ENCODE results near the gene PRRT1. TPM values are rescaled to one million over a fixed set of nuclear protein-coding genes. Genes with fewer than 3 reads are reported as not detected.
A peak's percentile ranks its signal among the peaks of the same experiment; 100 is the strongest.

The PRRT1 gene
- total RNA-seq, 4 donors from 2014 or later: 2.7 to 4.4 (median 4.0) TPM

DNA sequence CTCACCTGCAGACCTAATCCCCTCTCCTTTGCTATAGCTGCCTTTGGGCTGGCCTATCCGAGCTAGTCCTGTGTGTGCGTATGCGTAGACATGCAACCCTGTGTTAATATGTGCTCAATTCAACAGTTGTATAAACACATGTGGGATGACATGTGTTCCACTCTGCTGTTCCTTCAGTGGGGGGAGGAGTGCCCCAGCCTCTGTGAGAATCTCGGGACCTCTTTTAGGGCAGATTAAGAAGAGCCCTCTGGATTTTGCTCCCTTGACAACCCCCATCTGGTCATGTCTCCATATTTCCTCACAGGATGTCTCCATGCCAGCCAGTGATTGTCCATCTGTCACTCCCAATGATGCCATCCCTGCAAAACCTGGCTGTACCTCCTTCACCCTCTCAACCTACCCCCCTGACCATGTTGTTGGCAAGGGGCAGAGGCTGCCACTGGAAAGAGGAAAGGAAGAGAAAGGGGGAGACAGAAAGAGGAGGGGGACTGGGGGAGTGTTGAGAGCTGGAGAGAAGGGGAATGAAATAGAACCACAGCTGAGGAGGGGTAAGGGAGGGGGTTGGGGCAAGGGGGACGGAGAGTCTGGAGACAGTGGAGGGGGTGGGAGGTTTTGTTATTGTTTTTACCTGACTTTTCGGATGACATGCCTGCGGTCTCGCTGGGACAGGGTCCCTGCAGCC is 417 bp downstream of the PRRT1 start:
- peak overlapping the region; percentile 90 to 94 (median 93) for H3K27ac ChIP-seq (replicated peaks in 1 of 4)
- 21% methylated on average over 8 of the region's 8 CpGs for WGBS
- no peaks in the 10 kb centered on the region for H3K9me3 ChIP-seq
- peaks cover 0 to 25% (median 15%) of the 10 kb centered on the region in 4 donors for H3K36me3 ChIP-seq
- H3K4me3 ChIP-seq: peak overlapping the region; percentile 76 to 84 (median 80)
- TF ChIP-seq, protein P1, sequence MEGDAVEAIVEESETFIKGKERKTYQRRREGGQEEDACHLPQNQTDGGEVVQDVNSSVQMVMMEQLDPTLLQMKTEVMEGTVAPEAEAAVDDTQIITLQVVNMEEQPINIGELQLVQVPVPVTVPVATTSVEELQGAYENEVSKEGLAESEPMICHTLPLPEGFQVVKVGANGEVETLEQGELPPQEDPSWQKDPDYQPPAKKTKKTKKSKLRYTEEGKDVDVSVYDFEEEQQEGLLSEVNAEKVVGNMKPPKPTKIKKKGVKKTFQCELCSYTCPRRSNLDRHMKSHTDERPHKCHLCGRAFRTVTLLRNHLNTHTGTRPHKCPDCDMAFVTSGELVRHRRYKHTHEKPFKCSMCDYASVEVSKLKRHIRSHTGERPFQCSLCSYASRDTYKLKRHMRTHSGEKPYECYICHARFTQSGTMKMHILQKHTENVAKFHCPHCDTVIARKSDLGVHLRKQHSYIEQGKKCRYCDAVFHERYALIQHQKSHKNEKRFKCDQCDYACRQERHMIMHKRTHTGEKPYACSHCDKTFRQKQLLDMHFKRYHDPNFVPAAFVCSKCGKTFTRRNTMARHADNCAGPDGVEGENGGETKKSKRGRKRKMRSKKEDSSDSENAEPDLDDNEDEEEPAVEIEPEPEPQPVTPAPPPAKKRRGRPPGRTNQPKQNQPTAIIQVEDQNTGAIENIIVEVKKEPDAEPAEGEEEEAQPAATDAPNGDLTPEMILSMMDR (IDR thresholded peaks at IDR 0.05): no peak
- TF ChIP-seq EP300 (IDR thresholded peaks at IDR 0.05) (no peak), POLR2AphosphoS5 (IDR thresholded peaks at IDR 0.05) (peak in 1 of 2 donors; percentile 8)
- no peaks in the 10 kb centered on the region for H3K27me3 ChIP-seq
- no peak for DNase-seq (ENCODE audit: extremely low spot score)
- H3K4me1 ChIP-seq: peaks cover 37 to 63% (median 59%) of the 10 kb centered on the region in 4 donors
- intact Hi-C loops (cut with DNase I): no loop called here

DNA sequence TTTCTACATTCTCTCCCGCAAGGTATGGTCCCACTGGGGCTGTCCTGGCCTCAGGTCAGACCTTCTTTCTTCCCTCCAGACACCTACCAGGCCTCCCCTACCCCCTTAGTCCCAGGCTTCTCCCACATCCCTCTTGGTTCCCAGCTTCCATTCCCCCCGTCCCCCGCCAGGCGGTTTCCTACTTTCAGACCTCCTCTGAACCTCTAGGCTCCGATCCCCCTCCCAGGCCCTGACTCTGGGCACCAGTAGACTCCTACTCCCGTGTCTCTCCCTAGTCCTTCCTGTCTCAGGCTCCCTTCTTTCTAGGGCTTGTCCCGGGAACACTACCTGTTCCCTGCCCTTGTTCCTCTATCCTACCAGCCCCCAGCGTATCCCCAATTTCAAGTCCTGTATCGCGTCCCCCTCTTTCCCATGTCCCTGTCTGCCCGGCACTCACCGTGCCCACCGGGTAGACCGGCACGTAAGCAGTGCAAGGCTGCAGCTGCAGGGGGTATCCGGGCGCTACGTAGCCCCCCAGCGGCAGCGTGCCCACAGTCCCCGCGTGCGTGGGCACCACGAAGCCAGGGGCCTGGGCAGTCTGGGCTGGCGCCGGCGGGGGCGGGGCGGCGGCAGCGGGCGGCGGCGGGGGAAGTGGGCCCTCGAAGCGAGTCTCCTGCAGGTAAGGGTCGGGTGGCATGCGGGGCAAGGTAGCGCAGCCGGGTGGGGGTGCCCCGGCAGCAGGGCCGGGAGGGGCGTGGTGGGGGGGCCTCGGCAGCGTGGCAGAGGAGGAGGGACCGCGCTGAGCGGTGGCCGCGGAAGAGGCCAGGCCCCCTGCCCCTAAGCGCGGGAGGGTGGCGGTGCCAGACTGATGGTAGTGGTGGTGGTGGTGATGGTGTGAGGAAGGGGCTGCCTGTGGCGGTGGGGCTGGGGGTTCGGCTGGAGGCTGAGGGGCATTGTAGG is 1.5 kb downstream of the PRRT1 start:
- Histone ChIP-seq H3K4me3 (peak overlapping the region; percentile 76 to 84 (median 80)), H3K36me3 (peaks cover 0 to 17% (median 6%) of the 10 kb centered on the region in 4 donors), H3K4me1 (peaks cover 30 to 52% (median 48%) of the 10 kb centered on the region in 4 donors), H3K27ac (replicated peaks in 1 of 4) (peak overlapping the region; percentile 24 to 93 (median 92)), H3K9me3 (no peaks in the 10 kb centered on the region), H3K27me3 (no peaks in the 10 kb centered on the region)
- 72% methylated on average over 30 of the region's 55 CpGs for WGBS
- DNase-seq (ENCODE audit: extremely low spot score): no peak
- intact Hi-C loops (cut with DNase I): no loop called here
- TF ChIP-seq, protein P1 (IDR thresholded peaks at IDR 0.05): no peak
- TF ChIP-seq EP300 (IDR thresholded peaks at IDR 0.05) (no peak), POLR2A (IDR thresholded peaks at IDR 0.05; ENCODE audit: low read depth) (no peak), POLR2AphosphoS5 (IDR thresholded peaks at IDR 0.05) (no peak)

DNA sequence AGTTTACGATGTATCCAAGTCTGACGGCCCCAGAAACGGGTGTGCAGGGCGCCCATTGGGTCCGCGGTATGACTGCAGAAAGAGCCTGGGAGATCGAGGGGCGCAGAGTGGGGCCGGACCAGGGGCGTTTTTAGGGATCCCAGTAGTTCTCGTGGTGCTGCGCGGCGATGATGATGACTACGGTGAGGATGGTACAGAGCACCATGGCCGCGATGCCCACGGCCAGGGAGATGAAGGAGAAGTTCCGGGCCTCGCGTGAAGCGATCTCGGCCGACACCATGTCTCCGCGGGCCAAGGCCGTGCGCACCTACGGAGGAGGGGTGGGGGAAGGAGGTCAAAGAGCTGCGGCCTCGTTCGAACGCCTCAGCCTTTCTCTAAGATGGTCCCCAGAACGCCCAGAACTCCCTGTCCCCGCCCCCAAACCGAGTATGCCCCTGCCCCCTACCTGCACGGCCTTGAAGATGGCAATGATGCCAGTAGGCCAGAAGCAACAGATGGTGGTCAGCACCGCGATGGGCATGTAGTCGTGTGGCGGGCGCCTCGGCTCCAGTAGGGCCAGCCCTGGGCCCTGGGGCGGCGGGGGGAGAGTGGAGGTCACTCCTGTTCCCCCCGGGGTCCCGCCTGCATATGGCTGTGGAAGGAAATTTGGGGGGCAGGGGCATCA is 2.5 kb downstream of the PRRT1 start:
- H3K36me3 ChIP-seq: peaks cover 0 to 17% (median 6%) of the 10 kb centered on the region in 4 donors

More for the DNA sequence above, 2.5 kb downstream of the PRRT1 start:
- Histone ChIP-seq H3K27ac (replicated peaks in 1 of 4) (no peak overlapping the region), H3K4me3 (peak overlapping the region in 2 of 4 donors; percentile 15 to 35), H3K4me1 (peaks cover 24 to 43% (median 41%) of the 10 kb centered on the region in 4 donors), H3K9me3 (no peaks in the 10 kb centered on the region), H3K27me3 (no peaks in the 10 kb centered on the region)
- WGBS: 80% methylated on average over 44 of the region's 47 CpGs
- no peak for DNase-seq (ENCODE audit: extremely low spot score)
- intact Hi-C loops (cut with DNase I): no loop called here
- TF ChIP-seq POLR2AphosphoS5 (IDR thresholded peaks at IDR 0.05): no peak
- TF ChIP-seq EP300 (IDR thresholded peaks at IDR 0.05): no peak
- no peak for TF ChIP-seq POLR2A (IDR thresholded peaks at IDR 0.05; ENCODE audit: low read depth)
- TF ChIP-seq, protein P1 (IDR thresholded peaks at IDR 0.05): no peak

All from esophagus muscularis mucosa (tissue), 4 donors.